HAP-1 (cell line): ENCODE measurements around the gene PLXNA1.

Experiments used
- DNase-seq, 2 experiments: peaks; one replicate each; pipeline ENCODE4 v3.0.0-alpha.2; 2016 to 2020; ENCODE audit warnings: low spot score in 2 of 2
- H3K27me3 ChIP-seq: fragments of 250-450 bp; sonication (Bioruptor Pico); 2 replicates; pipeline ENCODE4 v1.5.1; 2020; ENCODE audit warnings: low read depth, mild to moderate bottlenecking, moderate library complexity
- H3K36me3 ChIP-seq: fragments of 250-450 bp; sonication (Bioruptor Pico); replicated peaks from 2 replicates; pipeline ENCODE4 v1.5.1; 2020; ENCODE audit warnings: mild to moderate bottlenecking
- H3K4me1 ChIP-seq: fragments of 250-450 bp; sonication (Bioruptor Pico); 2 replicates; pipeline ENCODE4 v1.5.1; 2020; ENCODE audit warnings: mild to moderate bottlenecking
- H3K4me3 ChIP-seq: fragments of 250-450 bp; sonication (Bioruptor Pico); 2 replicates; pipeline ENCODE4 v1.5.1; 2020; ENCODE audit warnings: mild to moderate bottlenecking, moderate library complexity
- H3K9me3 ChIP-seq: fragments of 250-450 bp; sonication (Bioruptor Pico); 2 replicates; pipeline ENCODE4 v1.5.1; 2020; ENCODE audit warnings: mild to moderate bottlenecking, moderate library complexity
- in situ Hi-C: fragments of 300-500 bp; cut with MboI; formaldehyde crosslinking; loops from 3 replicates; pipeline ENCODE4 v1.14.3; 2020; ENCODE audit warnings: low sequenced_read_pairs, inconsistent platforms, mixed read lengths

The PLXNA1 gene

GRCh38 chr3:126980266-126980811, 2.6 kb upstream of the PLXNA1 start:
- no peak for DNase-seq
- Histone ChIP-seq H3K4me1 (peaks cover 5% of the 10 kb centered on the region; the same call in 1 of the 2 replicates), H3K27me3 (peaks cover 7% of the 10 kb centered on the region; the same call in 1 of the 2 replicates), H3K36me3 (no peaks in the 10 kb centered on the region), H3K4me3 (no peak overlapping the region), H3K9me3 (peaks cover 2% of the 10 kb centered on the region; the same call in 1 of the 2 replicates)
- in situ Hi-C loops, result loop anchor here (10.0 kb wide), 2 partner anchors 226 to 474 kb away; no protein-coding TSS in a partner anchor

GRCh38 chr3:126982126-126982470, 817 bp upstream of the PLXNA1 start:
- no peak for DNase-seq
- in situ Hi-C loops, result loop anchor here (10.0 kb wide), 2 partner anchors 227 to 473 kb away; no protein-coding TSS in a partner anchor
- H3K27me3 ChIP-seq, result peaks cover 7% of the 10 kb centered on the region; the same call in 1 of the 2 replicates

GRCh38 chr3:126983276-126983652, 349 bp downstream of the PLXNA1 start:
- Histone ChIP-seq H3K9me3 (no peaks in the 10 kb centered on the region), H3K4me1 (peaks cover 5% of the 10 kb centered on the region; the same call in 1 of the 2 replicates), H3K27me3 (peaks cover 7% of the 10 kb centered on the region; the same call in 1 of the 2 replicates), H3K36me3 (no peaks in the 10 kb centered on the region), H3K4me3 (peak overlapping the region; percentile 66; the same call in 1 of the 2 replicates)
- no peak for DNase-seq
- in situ Hi-C loops, result loop anchor here (10.0 kb wide), 2 partner anchors 228 to 472 kb away; no protein-coding TSS in a partner anchor

More at GRCh38 chr3:126982126-126982470, 817 bp upstream of the PLXNA1 start:
- Histone ChIP-seq H3K36me3 (no peaks in the 10 kb centered on the region), H3K4me1 (peaks cover 5% of the 10 kb centered on the region; the same call in 1 of the 2 replicates), H3K9me3 (no peaks in the 10 kb centered on the region), H3K4me3 (peak overlapping the region; percentile 33)

GRCh38 chr3:126983653-126984390, 907 bp downstream of the PLXNA1 start:
- Histone ChIP-seq H3K36me3 (no peaks in the 10 kb centered on the region; the same call in 1 of the 2 replicates), H3K4me1 (peaks cover 5% of the 10 kb centered on the region; the same call in 1 of the 2 replicates), H3K27me3 (peaks cover 7% of the 10 kb centered on the region; the same call in 1 of the 2 replicates), H3K9me3 (no peaks in the 10 kb centered on the region), H3K4me3 (peak overlapping the region; percentile 66)
- peak in 1 of 2 experiments; percentile 56 for DNase-seq
- in situ Hi-C loops, result loop anchor here (10.0 kb wide), 2 partner anchors 229 to 471 kb away; no protein-coding TSS in a partner anchor

GRCh38 chr3:126984391-126985131, 1.6 kb downstream of the PLXNA1 start:
- DNase-seq, result no peak
- Histone ChIP-seq H3K4me3 (peak overlapping the region; percentile 66), H3K9me3 (no peaks in the 10 kb centered on the region), H3K4me1 (peaks cover 5% of the 10 kb centered on the region; the same call in 1 of the 2 replicates), H3K36me3 (peaks cover 6% of the 10 kb centered on the region), H3K27me3 (peaks cover under 1% of the 10 kb centered on the region; the same call in 1 of the 2 replicates)
- in situ Hi-C loops, result loop anchor here (10.0 kb wide), 2 partner anchors 230 to 470 kb away; no protein-coding TSS in a partner anchor

- no peak for DNase-seq
- Histone ChIP-seq H3K9me3 (no peaks in the 10 kb centered on the region), H3K4me3 (no peak overlapping the region), H3K36me3 (peaks cover 14% of the 10 kb centered on the region), H3K27me3 (no peaks in the 10 kb centered on the region), H3K4me1 (peaks cover 5% of the 10 kb centered on the region; the same call in 1 of the 2 replicates)
- in situ Hi-C loops, result loop anchor here (10.0 kb wide), 2 partner anchors 231 to 469 kb away; no protein-coding TSS in a partner anchor
These were observed 2.4 kb downstream of the PLXNA1 start for GRCh38 chr3:126985132-126985985.

- Histone ChIP-seq H3K9me3 (no peaks in the 10 kb centered on the region), H3K4me3 (no peak overlapping the region), H3K4me1 (peaks cover 5% of the 10 kb centered on the region; the same call in 1 of the 2 replicates), H3K36me3 (peaks cover 19% of the 10 kb centered on the region), H3K27me3 (no peaks in the 10 kb centered on the region)
- in situ Hi-C loops, result loop anchor here (10.0 kb wide), 2 partner anchors 231 to 469 kb away; no protein-coding TSS in a partner anchor
- DNase-seq, result no peak
These were observed 3.1 kb downstream of the PLXNA1 start for GRCh38 chr3:126986001-126986400.

GRCh38 chr3:126987129-126987528, 4.2 kb downstream of the PLXNA1 start:
- Histone ChIP-seq H3K36me3 (peaks cover 22% of the 10 kb centered on the region), H3K9me3 (no peaks in the 10 kb centered on the region), H3K27me3 (no peaks in the 10 kb centered on the region), H3K4me3 (no peak overlapping the region), H3K4me1 (peaks cover 3% of the 10 kb centered on the region; the same call in 1 of the 2 replicates)
- in situ Hi-C loops, result loop anchor here (10.0 kb wide), 2 partner anchors 232 to 468 kb away; no protein-coding TSS in a partner anchor
- DNase-seq, result no peak

- Histone ChIP-seq H3K27me3 (no peaks in the 10 kb centered on the region), H3K4me3 (no peak overlapping the region), H3K36me3 (peaks cover 22% of the 10 kb centered on the region), H3K4me1 (no peaks in the 10 kb centered on the region; the same call in 1 of the 2 replicates), H3K9me3 (no peaks in the 10 kb centered on the region)
- in situ Hi-C loops, result loop anchor here (10.0 kb wide), 2 partner anchors 233 to 467 kb away; no protein-coding TSS in a partner anchor
- no peak for DNase-seq
These were observed 4.7 kb downstream of the PLXNA1 start for GRCh38 chr3:126987596-126987995.

GRCh38 chr3:126988451-126989021, 5.6 kb downstream of the PLXNA1 start:
- DNase-seq, result no peak
- in situ Hi-C loops, result loop anchor here (10.0 kb wide), 2 partner anchors 234 to 466 kb away; no protein-coding TSS in a partner anchor
- peaks cover 22% of the 10 kb centered on the region for H3K36me3 ChIP-seq

GRCh38 chr3:126989316-126990023, 6.6 kb downstream of the PLXNA1 start:
- Histone ChIP-seq H3K36me3 (peaks cover 22% of the 10 kb centered on the region), H3K4me3 (no peak overlapping the region), H3K9me3 (no peaks in the 10 kb centered on the region), H3K4me1 (no peaks in the 10 kb centered on the region; the same call in 1 of the 2 replicates), H3K27me3 (no peaks in the 10 kb centered on the region)
- in situ Hi-C loops, result loop anchor here (10.0 kb wide), 2 partner anchors 235 to 465 kb away; no protein-coding TSS in a partner anchor
- DNase-seq, result no peak

More at GRCh38 chr3:126988451-126989021, 5.6 kb downstream of the PLXNA1 start:
- Histone ChIP-seq H3K4me1 (no peaks in the 10 kb centered on the region; the same call in 1 of the 2 replicates), H3K27me3 (no peaks in the 10 kb centered on the region), H3K9me3 (no peaks in the 10 kb centered on the region), H3K4me3 (no peak overlapping the region)
